Upper lobe of left lung (tissue), 4 donors: ENCODE results near the gene PKD2.

ENCODE experiments used
- POLR2AphosphoS5 ChIP-seq, 2 donors: sonication (generic); formaldehyde crosslinking; IDR thresholded peaks; one replicate each; pipeline ENCODE4 v1.5.1; 2017; ENCODE audit warnings: antibody characterized with exemption in 2 of 2
- TF ChIP-seq, protein P1 (sequence below), 6 experiments: fragments of 450-650 bp in 4 of 6; fragments of 200-600 bp in 2 of 6; sonication (generic) in 2 of 6; IDR thresholded peaks; one replicate each; pipeline ENCODE4 v1.5.1; 2016 to 2019; ENCODE audit warnings: antibody characterized with exemption in 6 of 6

DNA sequence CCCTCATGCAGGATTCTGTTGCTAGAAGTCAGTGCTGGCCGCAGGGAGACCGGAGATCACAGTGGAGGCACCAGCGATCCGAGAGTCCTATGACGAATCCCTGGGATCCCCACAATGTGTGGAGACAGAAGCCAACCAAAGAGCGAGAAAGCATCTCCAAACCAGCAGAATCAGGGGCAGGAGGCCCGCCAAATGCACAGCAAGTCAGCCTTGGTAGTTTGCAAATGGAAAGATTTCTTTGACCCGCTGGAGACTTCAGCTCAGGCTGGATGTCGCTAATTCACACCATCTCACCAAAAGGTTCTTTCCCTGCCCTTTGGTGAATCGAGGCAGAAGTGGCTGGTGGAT is 505 bp upstream of the PKD2 start:
- TF ChIP-seq, protein P1, sequence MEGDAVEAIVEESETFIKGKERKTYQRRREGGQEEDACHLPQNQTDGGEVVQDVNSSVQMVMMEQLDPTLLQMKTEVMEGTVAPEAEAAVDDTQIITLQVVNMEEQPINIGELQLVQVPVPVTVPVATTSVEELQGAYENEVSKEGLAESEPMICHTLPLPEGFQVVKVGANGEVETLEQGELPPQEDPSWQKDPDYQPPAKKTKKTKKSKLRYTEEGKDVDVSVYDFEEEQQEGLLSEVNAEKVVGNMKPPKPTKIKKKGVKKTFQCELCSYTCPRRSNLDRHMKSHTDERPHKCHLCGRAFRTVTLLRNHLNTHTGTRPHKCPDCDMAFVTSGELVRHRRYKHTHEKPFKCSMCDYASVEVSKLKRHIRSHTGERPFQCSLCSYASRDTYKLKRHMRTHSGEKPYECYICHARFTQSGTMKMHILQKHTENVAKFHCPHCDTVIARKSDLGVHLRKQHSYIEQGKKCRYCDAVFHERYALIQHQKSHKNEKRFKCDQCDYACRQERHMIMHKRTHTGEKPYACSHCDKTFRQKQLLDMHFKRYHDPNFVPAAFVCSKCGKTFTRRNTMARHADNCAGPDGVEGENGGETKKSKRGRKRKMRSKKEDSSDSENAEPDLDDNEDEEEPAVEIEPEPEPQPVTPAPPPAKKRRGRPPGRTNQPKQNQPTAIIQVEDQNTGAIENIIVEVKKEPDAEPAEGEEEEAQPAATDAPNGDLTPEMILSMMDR (IDR thresholded peaks at IDR 0.05), result no peak
- TF ChIP-seq POLR2AphosphoS5 (IDR thresholded peaks at IDR 0.05), result no peak
